GM23338 (cell line): ENCODE results near the gene JMJD7.

Source experiments
- CREB1 ChIP-seq: fragments of 250-450 bp; sonication (Bioruptor Pico); IDR thresholded peaks from 2 replicates; pipeline ENCODE4 v1.5.0; 2020; ENCODE audit warnings: low read depth, mild to moderate bottlenecking, moderate library complexity
- CTCF ChIP-seq, 2 experiments: fragments of 200-600 bp in 1 of 2; sonication (generic) in 1 of 2; conservative IDR thresholded peaks; 2 replicates each; pipeline versions ENCODE4 v1.5.1 to v1.6.1; 2016 to 2017; ENCODE audit warnings: antibody characterized with exemption in 2 of 2, low read depth in 2 of 2, mild to moderate bottlenecking in 2 of 2, moderate library complexity in 1 of 2
- ETS1 ChIP-seq: IDR thresholded peaks from 2 replicates; pipeline ENCODE4 v1.6.1; 2016; ENCODE audit warnings: antibody characterized with exemption
- EZH2 ChIP-seq: fragments of 200-600 bp; sonication (generic); IDR thresholded peaks from one replicate; pipeline ENCODE4 v1.8.0; 2017; ENCODE audit warnings: antibody characterized with exemption, mild to moderate bottlenecking, low read depth; ENCODE audit not compliant: unreplicated experiment
- EZH2phosphoT487 ChIP-seq: fragments of 200-600 bp; sonication (generic); IDR thresholded peaks from one replicate; pipeline ENCODE4 v1.8.1; 2018; ENCODE audit warnings: antibody characterized with exemption; ENCODE audit not compliant: unreplicated experiment
- JUNB ChIP-seq: IDR thresholded peaks from one replicate; pipeline ENCODE4 v1.6.1; 2016; ENCODE audit warnings: antibody characterized with exemption; ENCODE audit not compliant: unreplicated experiment
- NANOG ChIP-seq: IDR thresholded peaks from 2 replicates; pipeline ENCODE4 v1.6.1; 2016; ENCODE audit warnings: antibody characterized with exemption, borderline replicate concordance
- POLR2AphosphoS5 ChIP-seq: IDR thresholded peaks from 2 replicates; pipeline ENCODE4 v1.6.1; 2016; ENCODE audit warnings: antibody characterized with exemption, low read depth
- REST ChIP-seq: IDR thresholded peaks from one replicate; pipeline ENCODE4 v1.6.1; 2018; ENCODE audit warnings: antibody characterized with exemption; ENCODE audit not compliant: unreplicated experiment
- STAT1 ChIP-seq: IDR thresholded peaks from one replicate; pipeline ENCODE4 v1.6.1; 2016; ENCODE audit warnings: antibody characterized with exemption; ENCODE audit not compliant: unreplicated experiment
- ZNF114 ChIP-seq: fragments of 250-450 bp; sonication (Bioruptor Pico); IDR thresholded peaks from 2 replicates; pipeline ENCODE4 v1.5.0; 2020; ENCODE audit warnings: mild to moderate bottlenecking, moderate library complexity
- ZNF462 ChIP-seq: fragments of 250-450 bp; sonication (Bioruptor Pico); IDR thresholded peaks from 2 replicates; pipeline ENCODE4 v1.5.0; 2020; ENCODE audit warnings: mild to moderate bottlenecking, moderate library complexity

- TF ChIP-seq REST (no peak), CTCF (conservative IDR thresholded peaks at IDR 0.05; ENCODE audit: low read depth in 2 of 2) (no peak), POLR2AphosphoS5 (no peak), ZNF462 (CRISPR knock-in tag) (no peak), NANOG (no peak), EZH2 (no peak), ZNF114 (CRISPR knock-in tag) (no peak), EZH2phosphoT487 (no peak), CREB1 (no peak), JUNB (no peak), ETS1 (no peak), STAT1 (no peak)
Measured at GRCh38 chr15:41861736-41862356, 34.0 kb downstream of the JMJD7 start.
